ENCODE results near the gene PRDM5.

DNA sequence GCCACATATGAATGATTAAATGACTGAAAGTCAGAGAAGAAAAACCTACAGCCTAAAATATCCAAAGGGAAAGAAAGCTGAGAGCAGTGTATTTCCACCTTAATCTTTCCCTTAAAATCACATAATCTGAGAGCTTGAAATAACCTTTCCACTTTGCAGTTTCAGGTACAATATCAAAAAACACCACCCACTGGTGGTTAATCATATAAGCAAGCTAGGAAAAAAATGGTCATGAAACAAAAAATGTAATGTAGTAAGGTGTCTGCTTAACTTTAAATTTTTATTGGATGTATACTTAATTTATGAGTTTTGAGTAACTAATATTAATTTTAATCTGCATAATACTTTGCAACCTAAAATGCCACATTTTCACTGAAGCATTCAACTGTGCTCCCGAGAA is 3.2 kb downstream of the PRDM5 start:
- TF ChIP-seq, protein P1, sequence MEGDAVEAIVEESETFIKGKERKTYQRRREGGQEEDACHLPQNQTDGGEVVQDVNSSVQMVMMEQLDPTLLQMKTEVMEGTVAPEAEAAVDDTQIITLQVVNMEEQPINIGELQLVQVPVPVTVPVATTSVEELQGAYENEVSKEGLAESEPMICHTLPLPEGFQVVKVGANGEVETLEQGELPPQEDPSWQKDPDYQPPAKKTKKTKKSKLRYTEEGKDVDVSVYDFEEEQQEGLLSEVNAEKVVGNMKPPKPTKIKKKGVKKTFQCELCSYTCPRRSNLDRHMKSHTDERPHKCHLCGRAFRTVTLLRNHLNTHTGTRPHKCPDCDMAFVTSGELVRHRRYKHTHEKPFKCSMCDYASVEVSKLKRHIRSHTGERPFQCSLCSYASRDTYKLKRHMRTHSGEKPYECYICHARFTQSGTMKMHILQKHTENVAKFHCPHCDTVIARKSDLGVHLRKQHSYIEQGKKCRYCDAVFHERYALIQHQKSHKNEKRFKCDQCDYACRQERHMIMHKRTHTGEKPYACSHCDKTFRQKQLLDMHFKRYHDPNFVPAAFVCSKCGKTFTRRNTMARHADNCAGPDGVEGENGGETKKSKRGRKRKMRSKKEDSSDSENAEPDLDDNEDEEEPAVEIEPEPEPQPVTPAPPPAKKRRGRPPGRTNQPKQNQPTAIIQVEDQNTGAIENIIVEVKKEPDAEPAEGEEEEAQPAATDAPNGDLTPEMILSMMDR (IDR thresholded peaks at IDR 0.05) = no peak
- no peak for TF ChIP-seq POLR2A (IDR thresholded peaks at IDR 0.05)
